Measurements from ENCODE around the gene CYP2U1. TPM values are rescaled to one million over a fixed set of nuclear protein-coding genes. Genes with fewer than 3 reads are reported as not detected.

CYP2U1 gene
- total and polyA plus RNA-seq, 2 of the 8 experiments (the other 6 are each of a cell fraction or from before 2014, with no cell fraction given) = 3.1 to 5.0 TPM

DNA sequence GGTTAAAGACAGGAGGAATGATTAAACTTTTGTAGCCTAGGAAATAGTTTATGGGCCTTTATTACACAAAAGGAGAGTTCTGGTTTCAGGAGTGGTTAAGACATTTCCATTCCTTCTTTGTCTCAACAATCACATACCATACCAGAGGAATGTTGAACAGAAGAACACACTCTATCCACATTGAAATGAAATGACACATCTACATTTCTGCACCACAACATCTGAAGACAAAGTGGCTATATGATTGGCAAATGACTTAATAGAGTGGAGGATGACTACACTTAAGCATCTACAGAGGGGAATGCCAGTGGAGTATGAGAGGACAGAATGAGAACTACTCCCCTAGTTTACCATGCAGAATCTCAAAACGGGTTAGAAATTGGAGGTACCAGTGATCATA, 8.0 kb downstream of the CYP2U1 start (continued):
- TF ChIP-seq, protein P1, sequence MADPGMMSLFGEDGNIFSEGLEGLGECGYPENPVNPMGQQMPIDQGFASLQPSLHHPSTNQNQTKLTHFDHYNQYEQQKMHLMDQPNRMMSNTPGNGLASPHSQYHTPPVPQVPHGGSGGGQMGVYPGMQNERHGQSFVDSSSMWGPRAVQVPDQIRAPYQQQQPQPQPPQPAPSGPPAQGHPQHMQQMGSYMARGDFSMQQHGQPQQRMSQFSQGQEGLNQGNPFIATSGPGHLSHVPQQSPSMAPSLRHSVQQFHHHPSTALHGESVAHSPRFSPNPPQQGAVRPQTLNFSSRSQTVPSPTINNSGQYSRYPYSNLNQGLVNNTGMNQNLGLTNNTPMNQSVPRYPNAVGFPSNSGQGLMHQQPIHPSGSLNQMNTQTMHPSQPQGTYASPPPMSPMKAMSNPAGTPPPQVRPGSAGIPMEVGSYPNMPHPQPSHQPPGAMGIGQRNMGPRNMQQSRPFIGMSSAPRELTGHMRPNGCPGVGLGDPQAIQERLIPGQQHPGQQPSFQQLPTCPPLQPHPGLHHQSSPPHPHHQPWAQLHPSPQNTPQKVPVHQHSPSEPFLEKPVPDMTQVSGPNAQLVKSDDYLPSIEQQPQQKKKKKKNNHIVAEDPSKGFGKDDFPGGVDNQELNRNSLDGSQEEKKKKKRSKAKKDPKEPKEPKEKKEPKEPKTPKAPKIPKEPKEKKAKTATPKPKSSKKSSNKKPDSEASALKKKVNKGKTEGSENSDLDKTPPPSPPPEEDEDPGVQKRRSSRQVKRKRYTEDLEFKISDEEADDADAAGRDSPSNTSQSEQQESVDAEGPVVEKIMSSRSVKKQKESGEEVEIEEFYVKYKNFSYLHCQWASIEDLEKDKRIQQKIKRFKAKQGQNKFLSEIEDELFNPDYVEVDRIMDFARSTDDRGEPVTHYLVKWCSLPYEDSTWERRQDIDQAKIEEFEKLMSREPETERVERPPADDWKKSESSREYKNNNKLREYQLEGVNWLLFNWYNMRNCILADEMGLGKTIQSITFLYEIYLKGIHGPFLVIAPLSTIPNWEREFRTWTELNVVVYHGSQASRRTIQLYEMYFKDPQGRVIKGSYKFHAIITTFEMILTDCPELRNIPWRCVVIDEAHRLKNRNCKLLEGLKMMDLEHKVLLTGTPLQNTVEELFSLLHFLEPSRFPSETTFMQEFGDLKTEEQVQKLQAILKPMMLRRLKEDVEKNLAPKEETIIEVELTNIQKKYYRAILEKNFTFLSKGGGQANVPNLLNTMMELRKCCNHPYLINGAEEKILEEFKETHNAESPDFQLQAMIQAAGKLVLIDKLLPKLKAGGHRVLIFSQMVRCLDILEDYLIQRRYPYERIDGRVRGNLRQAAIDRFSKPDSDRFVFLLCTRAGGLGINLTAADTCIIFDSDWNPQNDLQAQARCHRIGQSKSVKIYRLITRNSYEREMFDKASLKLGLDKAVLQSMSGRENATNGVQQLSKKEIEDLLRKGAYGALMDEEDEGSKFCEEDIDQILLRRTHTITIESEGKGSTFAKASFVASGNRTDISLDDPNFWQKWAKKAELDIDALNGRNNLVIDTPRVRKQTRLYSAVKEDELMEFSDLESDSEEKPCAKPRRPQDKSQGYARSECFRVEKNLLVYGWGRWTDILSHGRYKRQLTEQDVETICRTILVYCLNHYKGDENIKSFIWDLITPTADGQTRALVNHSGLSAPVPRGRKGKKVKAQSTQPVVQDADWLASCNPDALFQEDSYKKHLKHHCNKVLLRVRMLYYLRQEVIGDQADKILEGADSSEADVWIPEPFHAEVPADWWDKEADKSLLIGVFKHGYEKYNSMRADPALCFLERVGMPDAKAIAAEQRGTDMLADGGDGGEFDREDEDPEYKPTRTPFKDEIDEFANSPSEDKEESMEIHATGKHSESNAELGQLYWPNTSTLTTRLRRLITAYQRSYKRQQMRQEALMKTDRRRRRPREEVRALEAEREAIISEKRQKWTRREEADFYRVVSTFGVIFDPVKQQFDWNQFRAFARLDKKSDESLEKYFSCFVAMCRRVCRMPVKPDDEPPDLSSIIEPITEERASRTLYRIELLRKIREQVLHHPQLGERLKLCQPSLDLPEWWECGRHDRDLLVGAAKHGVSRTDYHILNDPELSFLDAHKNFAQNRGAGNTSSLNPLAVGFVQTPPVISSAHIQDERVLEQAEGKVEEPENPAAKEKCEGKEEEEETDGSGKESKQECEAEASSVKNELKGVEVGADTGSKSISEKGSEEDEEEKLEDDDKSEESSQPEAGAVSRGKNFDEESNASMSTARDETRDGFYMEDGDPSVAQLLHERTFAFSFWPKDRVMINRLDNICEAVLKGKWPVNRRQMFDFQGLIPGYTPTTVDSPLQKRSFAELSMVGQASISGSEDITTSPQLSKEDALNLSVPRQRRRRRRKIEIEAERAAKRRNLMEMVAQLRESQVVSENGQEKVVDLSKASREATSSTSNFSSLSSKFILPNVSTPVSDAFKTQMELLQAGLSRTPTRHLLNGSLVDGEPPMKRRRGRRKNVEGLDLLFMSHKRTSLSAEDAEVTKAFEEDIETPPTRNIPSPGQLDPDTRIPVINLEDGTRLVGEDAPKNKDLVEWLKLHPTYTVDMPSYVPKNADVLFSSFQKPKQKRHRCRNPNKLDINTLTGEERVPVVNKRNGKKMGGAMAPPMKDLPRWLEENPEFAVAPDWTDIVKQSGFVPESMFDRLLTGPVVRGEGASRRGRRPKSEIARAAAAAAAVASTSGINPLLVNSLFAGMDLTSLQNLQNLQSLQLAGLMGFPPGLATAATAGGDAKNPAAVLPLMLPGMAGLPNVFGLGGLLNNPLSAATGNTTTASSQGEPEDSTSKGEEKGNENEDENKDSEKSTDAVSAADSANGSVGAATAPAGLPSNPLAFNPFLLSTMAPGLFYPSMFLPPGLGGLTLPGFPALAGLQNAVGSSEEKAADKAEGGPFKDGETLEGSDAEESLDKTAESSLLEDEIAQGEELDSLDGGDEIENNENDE (IDR thresholded peaks at IDR 0.05; ENCODE audit: insufficient replicate concordance, low read length) = no peak
- no peak for TF ChIP-seq CHD1 (IDR thresholded peaks at IDR 0.05; ENCODE audit: low read depth, low read length)

All from H1 (cell line).